Neuron (in vitro differentiated cells): Measurements from ENCODE around the gene RAB7B.

Source experiments
- H2AFZ ChIP-seq: one replicate; pipeline ENCODE4 v1.6.1; 2013; ENCODE audit warnings: low read depth, mild to moderate bottlenecking, inconsistent platforms, low read length, moderate library complexity
- H3K27me3 ChIP-seq: one replicate; pipeline ENCODE4 v1.6.1; 2013; ENCODE audit warnings: low read length; ENCODE audit not compliant: insufficient read depth
- H3K36me3 ChIP-seq: one replicate; pipeline ENCODE4 v1.6.1; 2013; ENCODE audit warnings: low read length; ENCODE audit not compliant: insufficient read depth
- H3K4me1 ChIP-seq: one replicate; pipeline ENCODE4 v1.6.1; 2013; ENCODE audit warnings: low read length; ENCODE audit not compliant: insufficient read depth
- H3K4me3 ChIP-seq: 2 replicates; pipeline ENCODE4 v1.5.1; 2013; ENCODE audit warnings: mild to moderate bottlenecking, low read length, moderate library complexity
- H3K9me3 ChIP-seq: one replicate; pipeline ENCODE4 v1.6.1; 2013; ENCODE audit warnings: low read length

RAB7B gene

DNA sequence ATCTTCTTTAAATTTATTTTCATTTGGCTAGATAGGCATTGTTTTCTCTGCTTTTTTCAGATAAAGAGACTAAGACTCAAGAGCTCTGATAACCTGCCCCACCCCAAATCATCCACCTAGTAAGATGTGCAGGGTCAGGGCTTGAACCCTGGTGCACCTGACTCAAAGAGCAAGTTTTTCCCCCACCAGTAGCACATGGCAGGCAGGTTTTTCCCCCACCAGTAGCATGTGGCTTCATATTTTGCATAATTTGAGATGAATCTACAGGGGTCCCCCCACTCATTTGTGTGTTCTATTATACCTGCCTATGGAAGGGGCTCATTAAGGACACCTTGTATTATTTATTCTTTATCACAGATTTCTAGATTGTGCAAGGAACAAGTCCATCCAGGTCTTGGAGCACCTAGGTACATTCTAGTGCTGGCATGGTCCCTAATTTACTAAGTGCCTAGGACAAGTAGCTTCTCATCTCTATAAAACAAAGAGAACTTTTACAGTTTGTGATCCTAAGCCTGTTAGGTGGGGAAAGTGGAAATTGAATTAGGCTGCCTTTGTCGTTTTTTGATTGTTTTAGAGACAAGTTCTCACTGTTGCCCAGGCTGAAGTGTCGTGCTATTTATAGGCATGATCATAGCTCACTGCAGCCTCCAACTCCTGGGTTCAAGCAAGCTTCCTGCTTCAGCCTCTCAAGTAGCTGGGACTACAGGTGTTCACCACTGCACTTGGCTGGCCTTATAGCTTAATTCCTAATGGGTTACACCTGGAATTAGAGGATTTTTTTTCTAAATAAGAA, 33.7 kb upstream of the RAB7B start:
- Histone ChIP-seq H3K27me3 (peaks cover 12% of the 10 kb centered on the region), H3K4me1 (peaks cover 5% of the 10 kb centered on the region), H2AFZ (no peak overlapping the region), H3K4me3 (no peak overlapping the region), H3K36me3 (no peaks in the 10 kb centered on the region), H3K9me3 (no peaks in the 10 kb centered on the region)

DNA sequence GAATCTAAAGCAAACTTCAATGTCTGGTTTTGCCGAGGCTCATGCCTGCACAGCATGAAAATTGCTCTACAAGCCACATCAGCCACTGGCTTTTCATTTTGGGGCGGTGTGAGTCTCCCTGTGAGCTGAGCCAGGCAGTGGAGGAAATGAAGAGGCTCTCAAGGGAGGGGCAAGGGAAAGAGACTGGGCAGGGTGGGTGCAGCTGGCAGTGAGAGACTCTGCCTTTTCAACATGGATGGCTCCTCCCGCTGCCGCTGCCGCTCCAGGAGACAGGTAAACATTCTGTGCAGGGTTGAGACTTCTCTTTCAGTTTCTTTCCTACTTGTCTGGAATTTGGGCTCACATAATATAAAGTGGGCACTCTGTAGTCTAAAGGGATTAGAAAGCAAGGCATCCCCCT, 31.8 kb upstream of the RAB7B start:
- Histone ChIP-seq H3K4me3 (no peak overlapping the region), H2AFZ (no peak overlapping the region), H3K4me1 (no peaks in the 10 kb centered on the region), H3K27me3 (peaks cover 12% of the 10 kb centered on the region), H3K9me3 (no peaks in the 10 kb centered on the region), H3K36me3 (no peaks in the 10 kb centered on the region)

DNA sequence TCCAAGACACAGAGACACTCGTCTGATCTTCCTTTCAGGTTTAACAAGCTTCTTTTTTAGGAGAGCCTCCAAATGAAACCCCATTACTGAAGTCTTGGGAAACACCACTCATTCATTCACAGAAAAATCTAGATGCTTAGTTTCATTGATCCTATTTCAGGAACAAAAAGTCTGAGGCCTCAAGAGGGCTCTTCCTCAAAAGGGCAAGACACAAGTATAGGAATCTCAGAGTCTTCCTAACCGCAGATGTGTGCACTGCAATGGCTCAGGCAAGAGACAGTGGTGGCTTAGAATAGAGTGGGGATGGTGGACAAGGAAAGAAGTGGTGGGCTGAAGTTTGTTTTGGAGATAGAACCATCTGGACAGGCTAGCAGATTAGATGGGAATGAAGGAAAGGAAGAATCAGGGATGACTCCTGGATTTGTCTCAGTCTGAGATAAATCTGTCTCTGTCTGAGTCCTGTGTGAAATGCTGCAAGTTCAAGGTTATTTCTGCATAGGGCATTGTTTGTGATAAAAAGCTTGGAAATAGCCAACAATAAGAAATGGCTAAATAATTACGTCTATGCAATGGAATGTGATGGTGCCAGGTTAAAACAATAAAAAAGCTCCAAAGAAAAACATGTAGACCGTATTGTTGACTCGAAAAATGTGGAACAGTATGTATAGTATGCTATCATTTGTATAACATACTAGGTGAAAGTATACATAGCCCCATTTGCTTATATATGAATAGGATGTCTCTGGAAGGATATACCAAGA, 29.4 kb upstream of the RAB7B start:
- Histone ChIP-seq H3K27me3 (peaks cover 10% of the 10 kb centered on the region), H3K9me3 (no peaks in the 10 kb centered on the region), H3K36me3 (no peaks in the 10 kb centered on the region), H3K4me3 (no peak overlapping the region), H3K4me1 (no peaks in the 10 kb centered on the region), H2AFZ (no peak overlapping the region)

DNA sequence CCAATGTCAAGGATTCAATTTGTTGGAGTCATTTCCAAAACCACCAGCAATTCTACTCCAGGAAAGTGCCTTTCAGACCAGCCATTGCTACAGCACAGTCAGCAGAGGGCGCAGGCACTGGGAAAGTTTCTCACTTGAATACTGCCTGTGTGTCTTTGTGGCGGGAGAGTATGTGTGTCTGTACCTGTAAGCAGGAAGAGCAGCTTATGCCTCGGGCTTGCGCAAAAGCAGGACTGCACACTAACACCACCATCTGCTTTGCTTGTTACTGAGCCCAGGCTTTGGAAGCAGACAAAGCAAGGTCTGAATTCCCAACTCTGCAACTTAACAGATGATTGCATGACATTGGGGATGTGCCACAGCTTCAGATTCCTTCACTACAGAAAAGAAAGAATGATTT, 27.5 kb upstream of the RAB7B start:
- Histone ChIP-seq H3K9me3 (no peaks in the 10 kb centered on the region), H3K4me1 (no peaks in the 10 kb centered on the region), H3K27me3 (peaks cover 10% of the 10 kb centered on the region), H3K4me3 (no peak overlapping the region), H3K36me3 (no peaks in the 10 kb centered on the region), H2AFZ (no peak overlapping the region)

DNA sequence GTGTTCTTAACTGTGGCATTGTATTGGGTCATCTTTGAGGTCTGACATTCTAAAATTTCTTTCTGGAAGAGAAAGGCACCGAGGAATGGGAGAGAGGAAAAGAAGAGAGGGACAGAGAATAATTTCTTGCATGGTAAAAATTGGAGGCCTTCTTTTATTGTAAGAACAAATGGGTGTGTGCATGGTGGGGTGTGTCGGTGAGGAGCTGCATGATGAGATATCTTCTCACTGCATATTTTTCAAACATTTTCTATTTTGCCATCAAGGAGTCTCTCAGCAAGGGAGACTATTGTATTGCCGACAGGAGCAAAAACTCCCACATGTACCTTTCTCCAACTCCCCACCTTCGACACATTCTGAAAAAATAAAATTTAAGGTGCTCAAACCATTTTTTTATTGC, 27.0 kb upstream of the RAB7B start:
- Histone ChIP-seq H3K27me3 (peaks cover 9% of the 10 kb centered on the region), H2AFZ (no peak overlapping the region), H3K36me3 (no peaks in the 10 kb centered on the region), H3K4me1 (no peaks in the 10 kb centered on the region), H3K4me3 (no peak overlapping the region), H3K9me3 (no peaks in the 10 kb centered on the region)

DNA sequence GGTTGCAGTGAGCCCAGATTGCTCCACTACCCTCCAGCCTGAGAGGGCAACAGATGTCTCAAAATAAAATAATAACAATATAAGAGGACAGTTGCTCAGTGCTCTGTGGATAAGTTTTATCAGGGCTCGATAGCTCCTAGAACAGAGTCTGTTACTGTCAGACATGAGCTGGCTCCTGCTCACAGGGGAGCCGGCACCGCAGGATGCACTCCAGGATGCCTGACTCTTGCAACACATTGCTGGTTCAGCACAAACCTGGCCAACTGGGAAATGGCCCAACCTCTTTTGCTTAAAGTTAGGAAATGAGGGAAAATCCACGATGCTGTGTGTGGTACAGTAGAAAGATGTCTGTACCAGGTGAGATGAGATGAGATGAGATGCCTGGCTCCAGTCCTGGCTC, 26.3 kb upstream of the RAB7B start:
- Histone ChIP-seq H3K36me3 (no peaks in the 10 kb centered on the region), H3K27me3 (peaks cover 6% of the 10 kb centered on the region), H3K4me3 (no peak overlapping the region), H3K4me1 (no peaks in the 10 kb centered on the region), H2AFZ (no peak overlapping the region), H3K9me3 (no peaks in the 10 kb centered on the region)

DNA sequence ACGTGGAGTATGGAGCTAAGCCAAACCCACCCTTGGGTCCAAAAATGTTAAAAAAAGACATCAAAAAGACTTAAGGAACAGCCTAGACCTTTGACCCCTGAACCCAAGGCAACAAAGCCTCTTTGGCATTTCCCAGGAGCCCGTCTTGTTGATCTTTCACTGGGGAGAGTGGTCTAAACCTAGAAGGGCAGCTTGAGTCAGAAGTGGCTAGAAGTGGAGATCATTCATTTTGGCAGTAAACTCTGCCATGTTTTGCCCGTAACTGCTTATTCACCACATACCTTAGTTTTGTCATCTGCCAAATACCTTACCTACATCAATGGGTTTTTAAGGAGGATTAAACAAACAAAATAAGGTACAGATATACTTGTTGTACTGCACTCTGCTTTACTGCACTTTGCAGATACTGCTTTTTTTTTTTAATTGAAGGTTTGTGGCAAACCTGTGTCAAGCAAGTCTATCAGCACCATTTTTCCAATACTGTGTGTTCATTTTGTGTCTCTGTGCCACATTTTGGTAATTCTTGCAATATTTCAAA, 22.2 kb upstream of the RAB7B start:
- no peaks in the 10 kb centered on the region for H3K36me3 ChIP-seq

DNA sequence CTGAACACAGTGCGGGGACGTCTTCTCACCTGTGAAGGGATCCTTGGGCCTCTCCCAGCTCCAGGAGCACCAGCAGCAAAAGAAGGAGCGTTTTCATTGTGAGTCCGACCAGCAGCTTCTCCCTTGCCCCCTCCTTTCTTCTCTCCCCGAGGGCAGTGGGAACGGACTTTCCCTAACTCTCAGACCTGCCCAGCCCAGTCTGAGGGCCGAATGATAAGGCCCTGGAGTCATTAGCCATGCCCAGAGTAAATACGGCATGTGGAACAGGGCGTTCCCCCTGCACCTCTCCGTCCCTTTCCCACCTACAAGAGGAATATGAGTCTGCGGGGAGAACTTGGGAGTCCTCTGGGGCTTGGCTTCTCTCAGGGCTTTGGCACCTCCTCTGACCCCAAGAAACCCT, 20.5 kb upstream of the RAB7B start, which contains the start of gene CTSE:
CTSE (minus strand) TSS at position 201 of the 400 bp plus-strand sequence; CDS start at position 97, 104 bp downstream.
- H3K9me3 ChIP-seq: no peaks in the 10 kb centered on the region
- H3K4me3 ChIP-seq: no peak within 1 kb of the TSS
- H2AFZ ChIP-seq: no peak within 1 kb of the TSS
- no peaks in the 10 kb centered on the region for H3K4me1 ChIP-seq
- no peaks in the 10 kb centered on the region for H3K36me3 ChIP-seq
- no peaks in the 10 kb centered on the region for H3K27me3 ChIP-seq

More for the DNA sequence above, 22.2 kb upstream of the RAB7B start:
- peaks cover 2% of the 10 kb centered on the region for H3K27me3 ChIP-seq
- H3K4me3 ChIP-seq: no peak overlapping the region
- H2AFZ ChIP-seq: no peak overlapping the region
- no peaks in the 10 kb centered on the region for H3K9me3 ChIP-seq
- no peaks in the 10 kb centered on the region for H3K4me1 ChIP-seq

DNA sequence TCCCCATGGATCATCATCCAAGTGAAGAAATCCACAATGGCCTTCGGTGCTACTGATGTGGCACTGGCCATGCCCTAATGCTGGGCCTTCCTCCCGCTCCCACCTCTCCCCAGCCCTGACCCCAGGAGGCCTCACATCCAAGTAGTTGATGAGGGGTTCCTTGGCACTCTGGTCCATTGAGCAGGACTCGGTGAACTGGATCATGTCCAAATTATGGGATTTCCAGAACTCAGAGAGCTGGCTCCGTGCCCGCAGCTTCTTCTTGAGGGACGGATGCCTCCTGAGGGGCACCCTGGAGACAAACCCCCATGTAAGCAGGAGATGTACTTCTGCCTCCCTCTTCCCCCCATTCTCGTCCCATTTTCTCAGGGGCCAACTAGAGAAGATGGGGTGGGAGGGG, 19.6 kb upstream of the RAB7B start:
- no peaks in the 10 kb centered on the region for H3K9me3 ChIP-seq
- no peaks in the 10 kb centered on the region for H3K4me1 ChIP-seq
- no peak overlapping the region for H3K4me3 ChIP-seq
- H3K36me3 ChIP-seq: no peaks in the 10 kb centered on the region
- no peaks in the 10 kb centered on the region for H3K27me3 ChIP-seq
- H2AFZ ChIP-seq: no peak overlapping the region

DNA sequence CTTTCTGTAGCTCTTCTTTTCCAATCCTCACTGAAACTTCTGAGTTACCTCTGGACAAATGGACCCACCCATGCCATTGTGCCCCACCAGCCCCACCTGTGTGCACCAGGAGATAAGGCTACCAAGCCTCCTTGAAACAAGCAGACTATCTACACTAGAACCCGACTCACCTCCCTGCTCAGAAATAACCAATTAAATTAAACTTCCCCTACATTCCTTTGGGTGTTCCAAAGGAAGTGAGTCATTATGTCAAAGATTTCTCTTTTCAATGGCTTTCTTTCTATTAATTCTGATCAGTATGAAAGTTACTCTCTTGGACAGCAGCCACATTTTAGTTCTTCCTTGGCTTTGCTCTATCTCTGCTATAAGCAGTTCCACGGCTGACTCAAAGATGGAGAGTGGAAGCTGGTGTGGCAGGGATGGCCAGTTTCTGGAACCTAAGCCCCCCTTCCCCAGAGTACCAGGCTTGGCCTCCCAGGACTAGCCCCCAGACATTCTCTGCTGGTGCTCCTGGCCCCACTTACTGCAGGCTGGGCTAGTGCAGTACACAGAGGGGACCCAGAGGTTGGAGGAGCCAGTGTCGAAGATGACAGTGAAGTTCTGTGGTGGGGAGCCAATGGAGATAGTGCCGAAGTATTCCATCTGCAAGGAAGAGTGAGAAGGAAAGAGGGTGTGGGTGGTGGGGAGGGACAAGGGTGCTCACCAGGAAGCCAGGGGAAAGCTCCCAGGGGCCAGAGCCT, 18.6 kb upstream of the RAB7B start:
- H3K4me1 ChIP-seq: no peaks in the 10 kb centered on the region
- H2AFZ ChIP-seq: no peak overlapping the region
- H3K27me3 ChIP-seq: no peaks in the 10 kb centered on the region
- H3K4me3 ChIP-seq: no peak overlapping the region
- no peaks in the 10 kb centered on the region for H3K9me3 ChIP-seq
- H3K36me3 ChIP-seq: no peaks in the 10 kb centered on the region

DNA sequence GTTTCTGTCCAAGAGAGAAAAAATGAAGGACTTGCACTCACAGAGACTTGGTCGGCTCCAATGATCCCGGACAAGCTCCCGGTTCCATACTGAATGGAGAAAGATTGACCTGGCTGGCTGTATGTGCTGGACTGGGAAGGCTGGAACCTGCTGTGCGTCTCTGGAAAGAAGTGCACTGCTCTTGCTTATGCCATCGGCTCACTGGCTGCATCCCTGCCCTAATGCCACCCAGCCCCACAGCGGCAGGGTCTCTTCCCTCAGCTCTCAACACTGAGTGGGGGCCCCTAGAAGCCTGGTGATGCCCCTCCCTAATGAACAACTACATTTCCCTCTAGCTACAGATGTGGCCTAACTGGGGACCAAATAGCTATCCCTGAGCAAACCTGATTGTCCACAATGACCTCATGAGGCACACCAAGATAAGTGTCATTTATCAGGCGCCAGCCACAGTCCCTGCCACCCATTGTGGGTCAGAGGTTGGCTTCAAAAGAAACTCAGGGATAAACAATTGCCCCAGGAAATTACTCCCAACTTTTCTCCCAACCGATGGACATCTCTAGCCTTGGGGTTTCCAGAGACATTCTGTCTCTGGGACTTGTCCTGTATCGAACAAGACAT, 17.9 kb upstream of the RAB7B start:
- H3K36me3 ChIP-seq: no peaks in the 10 kb centered on the region
- H3K4me1 ChIP-seq: no peaks in the 10 kb centered on the region
- H3K9me3 ChIP-seq: no peaks in the 10 kb centered on the region
- H2AFZ ChIP-seq: no peak overlapping the region
- no peak overlapping the region for H3K4me3 ChIP-seq
- H3K27me3 ChIP-seq: no peaks in the 10 kb centered on the region

DNA sequence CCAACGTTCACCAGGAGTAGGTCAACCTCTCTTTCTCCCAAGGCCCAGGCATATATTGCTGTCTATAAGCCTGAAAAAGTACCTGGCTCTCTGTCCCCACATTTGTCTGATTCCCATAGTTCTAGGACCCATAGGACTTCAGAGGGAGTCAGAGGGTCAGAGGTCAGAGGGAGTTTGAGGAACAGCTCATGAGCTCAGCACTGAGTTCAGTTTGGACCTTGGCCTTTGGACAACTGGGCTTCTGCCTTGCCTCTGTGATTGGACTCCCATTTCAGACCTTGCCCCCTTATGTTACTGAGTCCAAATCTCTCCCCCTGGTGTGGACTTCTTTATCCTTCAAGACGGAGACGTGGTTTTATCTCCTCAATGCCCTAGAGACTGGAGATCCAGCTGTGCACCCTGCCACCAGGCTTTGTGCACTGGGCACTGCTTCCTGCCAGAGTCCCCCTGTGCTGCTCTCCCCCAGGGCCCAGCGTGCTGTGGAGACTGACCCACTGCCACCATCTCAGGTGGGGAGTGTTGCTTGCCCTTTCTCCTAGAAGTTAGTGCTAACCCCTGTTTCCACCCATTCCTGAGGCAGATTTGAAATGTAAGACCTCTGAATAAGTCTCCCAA, 17.3 kb upstream of the RAB7B start:
- no peaks in the 10 kb centered on the region for H3K9me3 ChIP-seq
- no peaks in the 10 kb centered on the region for H3K27me3 ChIP-seq
- H3K36me3 ChIP-seq: no peaks in the 10 kb centered on the region
- no peak overlapping the region for H3K4me3 ChIP-seq
- H3K4me1 ChIP-seq: no peaks in the 10 kb centered on the region
- H2AFZ ChIP-seq: no peak overlapping the region
